Skeletal muscle cell (primary cell): ENCODE measurements around the gene PIK3CD.
A peak's percentile ranks its signal among the peaks of the same experiment; 100 is the strongest.
"Not testable (repeated sequence)": the region's sequence is repeated elsewhere in the genome, so short reads cannot be mapped to it uniquely, and the experiment has no call there.

Source experiments
- DNase-seq: peaks from one replicate; pipeline ENCODE4 v3.0.0-alpha.2; 2010; ENCODE audit warnings: low read depth
- H3K4me3 ChIP-seq: 2 replicates; pipeline ENCODE4 v1.5.1; 2011; ENCODE audit warnings: low read depth, mild to moderate bottlenecking, control low read depth, low read length, moderate library complexity

The PIK3CD gene

DNA sequence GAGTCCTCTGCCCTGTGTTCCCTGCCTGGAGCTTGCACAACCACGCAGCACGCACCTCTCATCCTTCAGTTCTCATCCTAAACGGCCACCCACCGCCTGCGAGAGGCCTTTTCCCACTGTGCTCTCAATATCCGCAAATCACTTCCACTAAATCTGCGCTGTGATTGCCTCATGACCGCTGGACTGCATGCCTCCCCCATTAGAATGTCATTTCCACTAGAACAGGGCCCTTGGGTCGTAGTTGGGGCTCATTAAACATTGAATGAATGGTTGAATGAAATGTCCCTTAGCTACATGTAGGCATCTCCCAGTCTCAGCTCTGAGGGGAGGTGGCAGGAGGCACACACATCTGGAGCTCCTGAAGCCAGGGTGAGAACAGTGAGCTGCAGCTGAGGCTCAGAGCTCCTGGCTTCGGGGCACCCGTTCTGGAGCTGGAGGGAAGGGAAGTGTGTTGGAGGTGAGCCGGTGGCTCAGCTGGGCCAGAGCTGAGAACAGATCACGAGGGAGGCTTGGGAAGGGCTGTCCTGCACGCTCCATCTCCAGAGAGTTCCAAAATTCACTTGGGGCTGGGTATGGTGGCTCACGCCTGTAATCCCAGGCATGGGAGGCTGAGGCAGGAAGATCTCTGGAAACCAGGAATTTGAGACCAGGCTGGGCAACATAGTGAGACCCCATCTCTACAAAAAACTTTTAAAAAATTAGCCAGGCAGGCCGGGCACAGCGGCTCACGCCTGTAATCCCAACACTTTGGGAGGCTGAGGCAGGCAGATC lies 32.4 kb upstream of the PIK3CD start:
- no peak for DNase-seq
- H3K4me3 ChIP-seq, result no peak overlapping the region

DNA sequence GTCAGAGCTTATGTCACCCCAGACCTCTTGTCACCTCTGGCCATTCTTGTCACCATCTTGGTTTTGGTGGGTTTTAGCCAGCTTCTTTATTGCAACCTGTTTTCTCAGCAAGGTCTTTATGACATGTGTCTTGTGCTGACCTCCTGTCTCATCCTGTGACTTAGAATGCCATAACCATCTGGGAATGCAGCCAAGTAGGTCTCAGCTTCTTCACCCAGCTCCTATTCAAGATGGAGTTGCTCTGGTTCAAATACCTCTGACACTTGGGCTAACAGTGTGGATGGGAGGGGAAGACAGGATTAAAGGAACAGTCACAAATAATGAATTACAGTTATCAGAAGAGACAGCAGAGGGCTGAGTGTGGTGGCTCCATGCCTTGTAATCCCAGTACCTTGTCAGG lies 30.5 kb upstream of the PIK3CD start:
- DNase-seq, result no peak
- no peak overlapping the region for H3K4me3 ChIP-seq

DNA sequence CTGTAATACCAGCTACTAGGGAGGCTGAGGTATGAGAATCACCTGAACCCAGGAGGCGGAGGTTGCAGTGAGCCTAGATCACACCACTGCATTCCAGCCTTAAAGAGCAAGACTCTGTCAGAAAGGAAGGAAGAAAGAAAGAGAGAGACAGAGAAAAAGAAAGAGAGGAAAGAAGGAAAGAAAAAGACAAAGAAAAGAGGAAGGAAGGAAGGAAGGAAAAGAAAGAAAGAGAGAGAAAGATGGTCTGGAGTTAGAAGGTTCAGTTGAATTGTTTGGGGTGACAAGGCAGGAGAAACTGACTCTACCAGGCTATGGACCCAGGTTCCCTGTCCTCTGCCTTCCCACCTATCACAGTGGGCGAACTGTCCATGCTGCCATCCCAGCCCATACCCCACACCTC lies 27.4 kb upstream of the PIK3CD start:
- no peak overlapping the region for H3K4me3 ChIP-seq
- DNase-seq, result no peak

DNA sequence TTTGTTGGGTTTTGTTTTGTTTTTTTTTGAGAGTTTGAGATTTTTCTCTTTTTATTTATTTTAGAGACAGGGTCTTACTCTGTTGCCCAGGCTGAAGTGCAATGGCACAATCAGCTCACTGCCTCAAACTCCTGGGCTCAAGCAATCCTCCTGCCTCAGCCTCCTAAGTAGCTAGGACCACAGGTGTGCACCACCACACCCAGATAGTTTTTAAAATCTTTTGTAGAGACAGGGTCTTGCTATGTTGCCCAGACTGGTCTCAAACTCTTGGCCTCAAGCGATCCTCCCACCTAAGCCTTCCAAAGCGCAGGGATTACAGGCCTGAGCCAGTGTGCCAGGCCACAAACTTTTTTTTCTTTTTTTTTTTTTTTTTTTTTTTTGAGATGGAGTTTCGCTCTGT lies 26.5 kb upstream of the PIK3CD start:
- not testable (repeated sequence) for DNase-seq, H3K4me3 ChIP-seq

DNA sequence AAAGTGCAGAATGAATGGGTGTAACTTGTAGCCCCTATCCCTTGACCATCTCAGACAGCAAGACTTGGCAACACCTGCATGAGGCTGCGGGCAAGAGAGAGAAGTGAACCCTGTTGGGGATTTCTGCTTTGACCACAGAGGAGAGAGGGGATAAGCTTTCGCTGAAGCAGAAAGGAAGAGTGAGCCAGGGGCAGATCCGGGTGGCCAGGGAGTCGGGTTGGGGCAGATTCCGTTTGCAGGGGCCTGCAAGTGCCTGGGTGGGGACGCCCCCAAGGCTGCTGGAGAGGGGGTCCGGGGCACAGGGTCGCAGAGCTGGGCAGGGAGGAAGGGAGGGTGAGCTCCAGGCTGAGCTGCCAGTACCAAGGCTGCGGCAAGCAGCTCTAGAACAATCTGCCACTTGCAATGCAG lies 25.3 kb upstream of the PIK3CD start:
- DNase-seq, result no peak
- no peak overlapping the region for H3K4me3 ChIP-seq

DNA sequence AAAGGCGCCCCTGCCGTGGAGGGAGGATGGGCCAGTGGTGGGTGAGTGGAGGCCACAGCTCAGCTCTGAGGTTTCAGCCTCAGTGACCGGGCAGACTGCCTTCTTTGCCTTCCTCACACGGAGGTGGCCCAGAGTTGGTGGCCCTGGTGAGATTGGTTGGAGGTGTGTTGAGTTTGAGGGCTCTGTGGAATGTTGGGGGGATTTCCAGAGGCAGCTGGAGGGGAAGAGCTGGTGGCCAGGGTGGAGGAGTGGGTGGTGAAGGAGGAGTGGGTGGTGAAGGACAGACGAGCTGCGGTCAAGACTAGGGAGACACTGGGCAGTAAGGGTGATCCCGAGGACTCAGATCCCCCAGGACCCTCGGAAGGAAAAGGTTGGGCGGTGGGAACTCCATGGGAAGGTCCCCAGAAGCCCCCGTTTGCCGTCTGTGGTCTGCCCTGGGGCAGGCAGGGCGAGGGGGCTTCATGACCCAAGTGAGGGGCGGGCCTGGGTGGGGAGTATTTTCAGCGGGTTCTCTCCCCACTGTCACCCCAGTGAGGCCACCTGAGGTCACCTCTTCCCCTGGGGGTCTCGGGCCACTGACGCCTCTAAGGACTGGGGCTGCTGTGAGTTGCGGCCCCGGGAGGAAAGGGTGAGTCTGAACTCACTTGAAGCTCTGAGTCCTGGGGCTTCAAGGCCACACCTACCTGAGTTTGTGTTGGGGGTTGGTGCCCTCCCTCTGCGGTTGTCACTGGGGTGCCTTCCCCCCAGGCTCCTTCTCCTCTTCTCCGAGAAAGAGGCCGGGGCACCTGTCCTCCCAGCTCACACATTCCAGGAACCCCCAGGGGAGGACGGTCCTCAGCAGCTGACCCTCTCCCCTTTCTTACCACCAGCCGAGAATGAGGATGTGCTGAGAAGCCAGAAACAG lies 22.7 kb upstream of the PIK3CD start:
- H3K4me3 ChIP-seq, result no peak overlapping the region
- no peak for DNase-seq

DNA sequence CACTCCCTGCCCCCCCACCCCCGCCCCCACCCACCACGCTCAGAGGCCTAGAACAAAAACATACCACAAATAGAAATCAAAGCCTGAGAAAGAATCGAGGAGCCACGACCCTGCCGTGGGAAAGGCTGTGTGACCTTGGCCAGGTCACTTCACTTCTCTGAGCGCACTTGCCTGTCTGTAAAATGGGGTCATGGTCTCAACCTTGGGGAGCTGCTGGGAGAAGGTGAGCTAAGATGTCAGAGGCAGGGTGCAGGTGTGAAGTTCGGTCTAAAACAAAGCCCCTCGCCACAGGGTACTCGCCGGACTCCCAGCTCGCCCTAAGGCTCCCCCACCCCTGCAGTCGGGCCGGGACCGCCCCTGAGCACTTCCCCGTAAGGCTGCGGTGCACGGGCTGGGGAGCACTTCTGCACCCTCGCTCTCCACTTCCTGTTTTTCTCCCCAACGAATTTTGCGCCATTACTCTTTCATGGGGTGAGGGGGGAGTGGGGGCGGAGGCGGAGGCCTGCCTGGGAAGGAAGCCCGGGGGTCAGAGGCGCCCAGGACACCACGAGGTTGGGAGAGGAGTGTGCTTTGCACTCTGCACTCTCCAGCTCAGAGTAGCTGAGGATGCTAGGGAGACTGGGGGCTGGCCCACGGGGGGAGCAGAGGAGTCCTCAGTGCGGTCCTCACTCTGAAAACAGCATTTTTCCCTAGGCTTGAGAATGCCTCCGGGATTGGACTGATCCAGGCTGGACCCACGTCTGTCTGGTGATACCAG lies 21.9 kb upstream of the PIK3CD start:
- no peak for DNase-seq
- no peak overlapping the region for H3K4me3 ChIP-seq

DNA sequence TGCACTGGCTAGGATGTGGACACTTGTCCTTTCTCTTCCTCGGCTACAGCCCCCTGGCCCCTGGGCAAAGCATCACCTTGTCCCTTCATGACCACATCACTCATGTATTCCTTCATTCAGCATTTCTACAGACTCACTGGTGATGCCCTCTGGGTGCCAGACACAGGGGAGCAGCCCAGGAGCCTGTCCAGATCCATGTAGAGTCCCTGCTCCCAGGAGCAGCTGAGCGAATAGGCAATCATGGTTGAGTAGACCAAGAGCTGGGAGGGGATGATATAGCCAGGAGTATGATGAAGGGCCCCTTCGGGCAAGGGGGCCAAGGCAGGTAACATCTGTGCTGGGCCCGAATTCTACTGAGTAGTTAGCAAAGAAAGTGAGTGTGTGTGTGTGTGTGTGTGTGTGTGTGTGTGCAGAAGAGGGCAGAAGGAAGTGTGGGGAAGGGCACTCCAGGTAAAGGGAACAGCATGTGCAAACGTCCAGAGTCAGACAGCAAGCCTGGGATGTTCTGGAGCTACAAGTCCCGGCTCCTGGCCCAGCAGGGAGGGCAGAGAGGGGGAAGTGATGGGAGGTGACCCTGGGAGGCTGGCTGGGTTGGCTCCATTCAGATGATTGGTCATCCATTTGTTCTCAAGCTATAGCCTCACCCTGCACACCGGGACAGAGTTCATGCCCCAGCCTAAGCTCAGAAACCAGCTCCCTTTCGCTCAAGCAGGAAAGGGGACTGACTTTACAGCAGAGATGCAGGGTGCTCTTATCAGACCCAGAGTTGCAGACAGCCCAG lies 21.0 kb upstream of the PIK3CD start:
- DNase-seq, result no peak

DNA sequence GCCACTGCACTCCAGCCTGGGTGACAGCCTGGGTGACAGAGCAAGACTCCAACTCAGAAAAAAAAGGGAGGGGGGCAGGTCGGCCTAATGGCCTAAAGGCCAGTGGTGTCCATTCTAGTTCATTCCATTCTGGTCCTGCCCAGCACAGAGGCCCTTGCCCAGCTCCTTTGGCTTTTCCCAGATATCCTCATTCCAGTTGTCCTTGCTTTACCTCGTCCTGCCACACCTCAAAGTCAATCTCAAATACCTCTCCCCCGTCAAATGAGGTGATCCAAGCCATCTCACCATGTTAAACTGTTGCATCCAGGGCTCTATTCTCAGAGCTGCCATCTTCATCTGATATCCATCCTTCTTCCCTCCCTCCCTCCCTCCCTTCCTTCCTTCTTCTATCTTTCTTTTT lies 19.9 kb upstream of the PIK3CD start:
- DNase-seq, result no peak
- no peak overlapping the region for H3K4me3 ChIP-seq

More for the DNA sequence above, 21.0 kb upstream of the PIK3CD start:
- no peak overlapping the region for H3K4me3 ChIP-seq

DNA sequence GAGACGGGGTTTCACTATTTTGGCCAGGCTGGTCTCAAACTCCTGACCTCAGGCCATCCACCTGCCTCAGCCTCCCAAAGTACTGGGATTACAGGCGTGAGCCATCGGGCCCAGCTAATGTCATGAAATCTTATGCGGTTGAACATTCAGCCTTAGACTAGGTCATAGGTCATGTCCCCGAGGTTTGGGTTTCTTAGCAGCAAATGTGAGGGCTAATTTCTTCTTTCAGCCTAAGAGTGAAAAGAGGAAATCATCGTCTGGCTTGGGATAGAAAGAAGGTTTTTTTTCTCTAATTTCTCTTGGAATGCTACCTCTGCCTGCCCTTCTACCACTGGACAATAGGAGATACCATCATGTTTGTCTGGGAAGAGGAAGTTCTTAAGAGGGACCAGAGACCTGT lies 18.0 kb upstream of the PIK3CD start:
- no peak overlapping the region for H3K4me3 ChIP-seq

DNA sequence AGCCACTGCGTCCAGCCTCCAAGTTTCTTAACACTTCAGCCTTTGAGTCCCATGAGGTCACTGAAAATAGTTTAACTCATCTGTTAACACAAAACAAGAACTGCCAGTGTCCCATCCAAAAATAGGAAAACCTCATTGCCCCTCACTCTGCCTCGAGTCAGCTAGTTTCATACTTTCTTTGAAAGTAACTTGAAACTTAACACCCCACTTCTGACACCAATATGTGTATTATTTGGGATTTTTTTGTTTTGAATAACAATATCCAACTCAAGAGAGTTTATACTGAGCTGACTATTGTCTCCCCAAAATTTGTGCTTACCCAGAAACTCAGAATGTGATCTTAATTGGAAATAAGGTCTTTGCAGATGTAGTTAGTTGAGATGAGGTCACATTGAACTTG lies 16.9 kb upstream of the PIK3CD start:
- DNase-seq, result no peak
- no peak overlapping the region for H3K4me3 ChIP-seq

More for the DNA sequence above, 18.0 kb upstream of the PIK3CD start:
- DNase-seq, result no peak

DNA sequence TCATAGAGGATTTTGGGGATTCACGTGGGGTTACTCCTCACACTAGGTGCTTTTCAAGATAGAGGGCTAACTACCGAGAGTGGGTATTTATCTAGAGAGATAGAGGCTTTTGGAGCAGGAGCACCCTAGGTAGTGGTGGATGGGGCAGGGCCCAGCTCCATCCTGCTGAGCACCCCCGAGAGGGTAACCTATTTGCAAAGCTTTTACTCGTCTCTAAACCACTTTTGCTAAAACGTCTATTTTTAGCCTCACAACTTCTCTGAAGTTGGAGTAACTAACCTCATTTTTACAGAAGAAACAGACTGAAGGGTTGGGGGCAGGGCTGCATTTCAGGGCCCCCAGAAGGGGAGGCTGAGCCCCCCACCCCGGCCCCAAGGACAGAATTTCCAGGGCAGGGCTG lies 12.3 kb upstream of the PIK3CD start:
- H3K4me3 ChIP-seq, result no peak overlapping the region
- no peak for DNase-seq

DNA sequence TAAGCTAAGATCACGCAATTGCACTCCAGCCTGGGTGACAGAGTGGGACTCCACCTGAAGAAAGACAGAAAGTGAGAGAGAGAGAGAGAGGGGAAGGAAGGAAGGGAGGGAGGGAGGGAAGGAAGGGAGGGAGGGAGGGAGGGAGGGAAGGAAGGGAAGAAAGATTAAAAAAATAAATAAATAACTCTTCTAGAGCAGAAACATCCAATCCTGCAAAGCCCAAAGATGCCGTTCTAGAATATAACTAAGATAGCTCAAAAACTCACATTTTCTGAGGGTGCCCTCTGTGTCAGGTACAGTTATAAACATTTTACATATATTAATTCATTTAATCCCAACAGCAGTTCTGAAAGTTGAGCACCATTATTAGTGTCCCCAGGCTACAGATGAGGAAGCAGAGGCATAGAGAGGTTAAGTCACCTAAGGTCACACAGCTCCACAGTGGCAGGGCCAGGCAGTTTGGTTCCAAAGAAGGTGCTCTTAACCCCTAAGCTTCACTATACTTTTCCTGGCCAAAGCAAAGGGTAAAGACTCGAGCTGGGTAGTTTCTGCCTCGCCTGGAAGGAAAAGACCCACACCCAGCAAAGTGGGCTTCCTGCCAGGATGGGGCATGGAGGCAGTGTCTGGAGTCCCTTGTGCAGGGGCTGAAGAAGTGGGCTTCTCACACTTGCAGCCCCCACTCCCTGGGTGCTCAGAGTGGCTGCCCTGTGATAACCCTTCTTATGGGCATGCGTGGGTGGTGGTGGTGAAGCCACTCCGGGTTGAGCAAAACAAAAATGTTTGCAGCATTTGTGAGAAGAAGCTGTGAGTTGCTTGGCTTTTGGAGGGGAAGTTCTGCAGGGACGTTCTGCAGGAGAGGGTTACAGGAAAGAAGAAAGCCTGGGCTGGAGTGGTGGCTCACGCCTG lies 7.9 kb upstream of the PIK3CD start:
- no peak for DNase-seq
- no peak overlapping the region for H3K4me3 ChIP-seq

DNA sequence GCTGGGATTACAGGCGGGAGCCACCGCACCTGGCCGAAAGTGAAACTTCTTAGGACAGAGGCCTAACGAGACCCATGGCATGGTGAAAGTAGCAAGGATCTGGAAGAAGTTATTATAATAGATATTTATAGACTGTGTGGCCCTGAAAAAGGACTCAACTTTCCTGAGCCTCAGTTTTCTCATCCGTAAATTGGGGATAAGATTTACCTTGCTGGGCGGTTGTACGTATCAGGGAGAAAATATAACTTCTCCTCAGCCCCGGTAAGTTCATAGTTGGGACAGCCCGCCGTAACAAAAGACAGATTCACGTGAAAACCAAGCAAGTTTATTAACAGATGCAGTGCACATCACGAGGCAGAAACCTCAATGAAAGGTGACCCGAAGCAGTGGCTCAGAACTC lies 5.5 kb upstream of the PIK3CD start:
- DNase-seq, result no peak
- H3K4me3 ChIP-seq, result no peak overlapping the region

DNA sequence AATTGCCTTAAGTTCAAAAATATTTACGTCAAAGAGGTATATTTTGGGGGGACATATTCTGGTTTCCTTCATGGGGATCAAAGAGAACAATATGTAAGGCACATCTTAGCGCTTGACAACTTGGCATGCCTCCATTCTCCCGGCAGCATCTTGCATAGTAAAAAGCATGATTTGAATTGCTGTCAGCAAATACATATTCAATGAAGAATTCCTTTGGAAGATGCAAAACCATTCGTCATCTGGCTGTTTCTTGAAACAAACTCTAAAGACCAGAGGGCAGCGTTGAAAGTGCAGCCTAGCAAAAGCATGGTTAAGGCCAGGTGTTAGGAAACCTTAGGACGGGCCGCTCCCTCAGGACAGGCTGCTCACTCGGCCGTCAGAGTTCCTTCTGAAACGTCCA lies 3.4 kb upstream of the PIK3CD start:
- H3K4me3 ChIP-seq, result no peak overlapping the region
- DNase-seq, result no peak

DNA sequence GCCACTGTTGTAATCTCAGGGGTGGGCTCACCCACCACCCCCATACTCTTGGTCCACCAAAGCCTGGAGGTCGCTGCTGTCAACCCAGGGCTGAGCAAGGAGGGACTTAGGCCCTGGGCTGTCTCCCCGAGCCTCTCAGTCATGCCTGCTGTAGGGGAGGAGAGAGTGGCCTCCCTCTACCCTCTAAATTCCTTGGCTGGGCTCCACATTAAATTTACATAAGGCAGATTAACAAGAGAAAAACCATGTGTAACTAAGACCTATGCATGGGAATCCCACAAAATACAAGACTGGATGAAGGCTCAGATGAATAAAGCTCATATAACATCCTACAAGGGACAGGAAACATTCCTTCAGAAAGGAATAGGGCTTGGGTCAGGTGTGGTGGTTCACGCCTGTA lies 1.8 kb upstream of the PIK3CD start:
- H3K4me3 ChIP-seq, result no peak overlapping the region
- DNase-seq, result no peak

DNA sequence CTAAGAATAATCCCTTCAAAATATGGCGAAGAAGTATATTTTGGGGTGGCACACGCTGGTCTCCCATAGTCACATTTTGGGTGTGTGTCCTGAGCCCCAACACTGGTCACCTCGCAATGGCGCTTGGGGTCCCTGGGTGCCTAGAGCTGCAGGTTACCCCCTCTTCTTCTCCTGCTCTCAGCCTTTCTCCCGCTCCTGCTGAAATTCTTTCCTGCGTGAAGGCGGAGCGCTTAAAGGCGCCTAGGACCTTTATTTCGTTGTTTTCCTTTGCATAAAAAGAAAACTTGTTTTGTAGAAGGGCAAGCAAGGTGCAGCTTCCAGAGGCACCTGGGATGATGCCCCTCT lies 339 bp upstream of the PIK3CD start:
- peak overlapping the region; percentile 52 for H3K4me3 ChIP-seq
- DNase-seq, result no peak

DNA sequence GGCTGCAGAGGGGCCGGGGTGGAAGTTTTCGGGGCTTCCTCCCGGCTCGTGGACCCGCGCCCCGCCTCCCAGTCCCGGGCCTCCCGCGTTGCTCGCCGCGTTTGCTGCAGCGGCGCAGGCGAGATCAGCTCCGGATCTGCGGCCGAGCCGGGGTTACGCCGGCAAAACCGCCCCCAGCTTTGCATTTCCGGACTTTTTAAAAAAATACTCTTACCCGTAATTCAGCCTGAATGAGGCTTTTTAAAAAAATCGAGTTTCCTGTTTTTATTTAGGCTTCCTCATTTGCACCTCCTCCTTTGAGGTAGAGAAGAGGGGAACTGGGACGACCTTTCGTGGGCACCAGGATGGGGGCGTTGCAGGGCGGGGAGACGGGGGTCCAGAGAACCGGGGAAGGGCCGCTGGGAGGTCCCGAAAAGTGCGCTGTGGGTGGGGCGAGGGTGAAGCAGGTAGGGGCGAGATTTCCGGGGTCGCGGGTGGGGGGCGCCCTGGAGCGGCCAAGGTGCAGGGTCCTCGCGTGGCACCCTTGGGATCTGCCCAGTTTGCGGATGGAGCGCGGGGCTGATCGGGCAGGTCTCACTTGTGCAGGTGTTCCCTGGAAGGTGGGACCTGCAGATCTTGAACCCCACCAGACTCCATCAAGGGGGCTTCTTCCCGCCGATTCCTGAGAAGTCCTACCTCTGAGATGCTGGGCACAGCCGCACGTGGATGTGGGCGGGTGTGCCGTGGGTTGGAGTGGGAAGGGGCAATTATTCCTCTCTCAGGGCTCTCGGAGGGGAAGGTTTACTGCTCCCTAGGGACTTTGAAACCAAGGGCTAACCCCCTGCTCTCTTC lies 1.1 kb downstream of the PIK3CD start:
- no peak for DNase-seq
- peak overlapping the region; percentile 52 for H3K4me3 ChIP-seq
